ENCODE measurements around the gene RALGAPA2.
"Not testable (repeated sequence)": the region's sequence is repeated elsewhere in the genome, so short reads cannot be mapped to it uniquely, and the experiment has no call there.

The RALGAPA2 gene

GRCh38 chr20:20567712-20568111 is 144.7 kb downstream of the RALGAPA2 start:
- DNase-seq: no peak

- no peak for DNase-seq
Observed at GRCh38 chr20:20566516-20566915, 145.9 kb downstream of the RALGAPA2 start.

DNA sequence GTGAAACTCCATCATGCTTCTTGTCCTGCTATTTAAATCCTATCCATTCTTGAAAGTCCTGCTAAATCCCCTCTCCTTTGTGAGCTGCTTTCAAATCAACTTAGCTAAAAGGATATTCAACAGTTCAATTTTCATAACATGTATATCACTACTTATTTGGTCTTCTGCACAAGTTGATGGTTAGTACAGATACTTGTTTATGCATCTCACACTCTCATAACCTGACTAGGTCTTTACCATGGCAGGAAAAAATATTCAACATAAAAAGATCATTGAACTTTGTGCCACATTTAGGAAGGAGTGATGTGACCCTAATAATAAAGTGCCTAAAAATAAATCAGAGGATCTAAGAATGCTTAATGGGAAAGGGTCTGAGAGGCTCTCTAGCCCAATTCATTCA is 148.2 kb downstream of the RALGAPA2 start:
- no peak for DNase-seq

- no peak for DNase-seq
Observed at GRCh38 chr20:20562507-20562906, 149.9 kb downstream of the RALGAPA2 start.

DNA sequence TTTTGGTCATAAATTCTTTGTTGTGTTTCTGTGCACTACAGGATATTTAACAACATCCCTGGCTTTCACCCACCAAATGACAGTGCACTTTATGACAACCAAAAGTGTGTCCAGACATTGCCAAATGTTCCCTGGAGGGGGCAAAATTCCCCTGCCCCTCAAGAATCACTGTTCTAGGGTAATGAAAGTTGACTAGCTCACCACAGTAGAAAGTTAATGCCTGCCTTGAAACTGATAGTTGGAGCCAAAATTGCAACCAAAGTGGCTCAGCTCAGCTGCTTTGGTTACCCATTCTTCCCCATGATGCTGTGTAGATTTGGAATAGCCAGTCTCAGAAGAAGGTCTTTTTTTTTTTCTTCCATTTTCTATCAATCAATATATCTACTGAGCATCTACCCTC is 150.6 kb downstream of the RALGAPA2 start:
- no peak for DNase-seq

GRCh38 chr20:20561172-20561571 is 151.3 kb downstream of the RALGAPA2 start:
- no peak for DNase-seq

DNA sequence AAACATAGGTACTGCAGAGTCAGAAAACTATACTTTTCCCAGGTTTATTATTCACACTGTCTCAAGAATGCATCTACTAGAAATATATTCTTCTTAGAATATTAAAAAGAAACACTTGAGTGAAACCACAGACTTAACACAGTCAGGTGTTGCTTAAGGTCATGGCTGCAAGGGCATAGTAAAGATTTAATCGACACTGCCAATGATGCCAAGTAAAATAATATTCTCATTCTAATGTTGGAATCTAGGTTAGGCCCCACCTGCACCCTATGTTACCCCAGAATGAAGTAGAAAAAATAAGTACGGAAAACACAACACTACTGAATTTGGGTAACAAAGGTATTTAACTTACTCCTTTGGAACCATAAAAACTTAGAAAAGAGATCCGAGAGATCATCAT is 155.0 kb downstream of the RALGAPA2 start:
- no peak for DNase-seq

- DNase-seq: no peak
Observed at GRCh38 chr20:20555838-20556237, 156.6 kb downstream of the RALGAPA2 start.

- no peak for DNase-seq
Observed at GRCh38 chr20:20554951-20555350, 157.5 kb downstream of the RALGAPA2 start.

- no peak for DNase-seq
Observed at GRCh38 chr20:20553541-20553940, 158.9 kb downstream of the RALGAPA2 start.

GRCh38 chr20:20552076-20552475 is 160.4 kb downstream of the RALGAPA2 start:
- no peak for DNase-seq

- DNase-seq: no peak
Observed at GRCh38 chr20:20551409-20551808, 161.0 kb downstream of the RALGAPA2 start.

DNA sequence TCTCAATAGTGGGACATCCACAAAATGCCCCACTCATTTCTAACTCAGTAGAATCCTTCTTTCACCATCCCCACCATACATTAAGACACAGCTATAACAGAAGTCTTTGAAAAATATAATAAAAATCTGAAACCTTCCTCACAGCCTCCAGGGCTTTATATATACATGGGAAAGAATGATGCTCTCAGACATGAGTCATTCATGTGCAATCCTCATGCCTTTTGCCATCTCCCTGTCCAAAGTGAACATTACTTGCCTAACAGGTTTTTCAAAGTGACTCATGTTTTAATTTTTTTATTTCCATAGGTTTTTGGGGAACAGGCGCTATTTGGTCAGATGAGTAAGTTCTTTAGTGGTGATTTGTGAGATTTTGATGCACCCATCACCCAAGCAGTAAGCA is 162.7 kb downstream of the RALGAPA2 start:
- DNase-seq: no peak

GRCh38 chr20:20549267-20549612 is 163.2 kb downstream of the RALGAPA2 start:
- DNase-seq: no peak

DNA sequence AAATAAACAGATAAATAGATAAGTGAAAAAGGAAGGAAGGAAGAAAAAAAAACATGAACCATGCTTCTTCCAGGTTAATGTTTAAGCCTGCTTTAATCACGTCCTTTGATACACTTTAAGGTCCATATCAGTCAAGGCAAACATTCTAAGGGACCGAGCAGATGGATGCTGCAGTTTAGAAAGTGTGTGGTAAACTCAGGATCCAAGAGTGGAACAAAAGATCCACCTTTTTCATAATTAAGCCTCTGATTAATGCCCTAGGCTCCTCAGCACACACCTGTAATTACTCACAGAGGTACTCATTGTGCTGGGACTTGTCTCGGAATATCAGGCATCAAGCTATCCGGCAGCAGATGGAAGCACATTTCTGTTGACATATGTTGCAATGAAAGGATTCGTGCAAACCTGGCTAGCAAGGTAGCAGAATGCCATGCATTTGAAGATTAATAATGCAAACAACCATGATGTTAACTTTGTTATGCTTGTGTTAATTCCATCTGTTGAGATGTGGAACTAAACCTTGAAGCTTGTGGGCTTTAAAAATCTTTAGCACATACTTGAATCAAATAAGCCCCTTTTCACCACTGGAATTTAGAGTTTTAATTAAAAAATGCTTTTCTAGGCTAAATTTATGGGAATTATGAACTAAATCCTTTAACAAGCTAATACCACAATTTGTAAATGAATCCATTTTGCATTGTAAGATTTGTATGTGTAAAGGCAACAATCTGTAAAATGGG is 163.7 kb downstream of the RALGAPA2 start:
- DNase-seq: no peak

GRCh38 chr20:20547876-20548266 is 164.6 kb downstream of the RALGAPA2 start:
- DNase-seq: no peak

DNA sequence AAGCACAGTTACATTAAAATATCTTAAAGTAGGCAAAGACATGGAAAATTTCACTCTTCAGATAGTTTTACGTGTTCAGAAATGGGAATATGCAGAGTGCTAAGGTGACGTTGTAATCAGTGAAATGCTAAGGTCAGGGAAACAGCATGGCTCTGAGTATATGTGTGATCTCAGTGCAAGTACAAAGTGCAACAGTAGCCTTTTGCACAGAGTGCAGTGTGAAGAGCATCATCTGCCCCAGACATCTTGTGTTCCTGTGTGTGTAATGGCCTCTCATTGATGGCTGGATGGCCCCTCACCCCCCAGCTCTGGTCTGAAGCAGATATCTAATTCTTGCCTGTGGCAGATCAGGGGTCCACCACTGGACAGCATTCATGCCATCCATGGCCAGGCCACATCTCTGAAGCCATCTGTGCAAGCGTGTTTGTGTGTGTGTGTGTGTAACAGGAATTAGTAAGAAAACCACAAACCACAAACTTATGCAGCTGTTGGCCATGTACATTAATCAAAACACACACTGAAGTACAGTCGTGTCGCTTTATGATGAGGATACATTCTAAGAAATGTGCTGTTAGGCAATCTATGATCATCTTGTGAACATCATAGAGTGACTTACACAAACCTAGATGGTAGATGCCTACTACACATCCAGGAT is 165.1 kb downstream of the RALGAPA2 start:
- no peak for DNase-seq

- DNase-seq: no peak
Observed at GRCh38 chr20:20546402-20546801, 166.0 kb downstream of the RALGAPA2 start.

DNA sequence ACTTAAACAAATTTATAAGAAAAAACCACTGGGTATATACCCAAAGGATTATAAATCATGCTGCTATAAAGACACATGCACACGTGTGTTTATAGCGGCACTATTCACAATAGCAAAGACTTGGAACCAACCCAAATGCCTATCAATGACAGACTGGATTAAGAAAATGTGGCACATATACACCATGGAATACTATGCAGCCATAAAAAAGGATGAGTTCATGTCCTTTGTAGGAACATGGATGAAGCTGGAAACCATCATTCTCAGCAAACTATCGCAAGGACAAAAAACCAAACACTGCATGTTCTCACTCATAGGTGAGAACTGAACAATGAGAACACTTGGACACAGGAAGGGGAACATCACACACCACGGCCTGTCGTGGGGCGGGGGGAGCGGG is 169.1 kb downstream of the RALGAPA2 start:
- not testable (repeated sequence) for DNase-seq

DNA sequence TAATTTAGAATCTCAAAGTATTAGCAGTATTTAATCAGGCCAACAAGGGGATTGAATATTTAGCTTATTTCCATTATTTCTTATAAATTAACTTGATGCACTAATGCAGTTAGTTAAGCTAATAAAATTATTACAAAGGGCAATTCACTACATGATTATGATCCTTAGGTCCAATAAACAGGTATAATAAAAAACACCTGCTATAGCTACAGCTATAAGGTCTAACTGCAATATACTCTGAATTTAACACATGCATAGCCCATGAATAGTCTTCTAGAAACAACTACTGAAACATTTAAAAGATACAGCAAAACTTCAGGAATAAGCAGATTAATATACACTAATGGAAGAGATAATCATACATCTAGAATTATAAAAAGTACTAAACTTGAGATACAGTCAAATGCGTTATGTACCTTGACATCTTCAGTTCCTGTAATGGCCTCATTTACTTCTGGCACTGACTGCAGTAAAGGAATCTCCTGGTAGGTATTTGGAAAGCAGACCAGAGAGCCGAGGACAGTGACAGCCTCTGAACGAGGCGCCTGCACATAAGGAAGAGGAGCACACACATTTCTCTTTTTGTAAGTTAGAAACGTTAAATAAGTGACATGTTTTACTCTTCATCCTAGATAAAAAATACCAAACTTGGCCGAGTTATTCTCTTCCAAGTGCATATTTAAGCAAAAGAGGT is 176.1 kb downstream of the RALGAPA2 start:
- no peak for DNase-seq

GRCh38 chr20:20535051-20535450 is 177.4 kb downstream of the RALGAPA2 start:
- DNase-seq: no peak

- no peak for DNase-seq
Observed at GRCh38 chr20:20531283-20531682, 181.2 kb downstream of the RALGAPA2 start.

GRCh38 chr20:20530428-20531151 is 181.9 kb downstream of the RALGAPA2 start:
- DNase-seq: no peak

DNA sequence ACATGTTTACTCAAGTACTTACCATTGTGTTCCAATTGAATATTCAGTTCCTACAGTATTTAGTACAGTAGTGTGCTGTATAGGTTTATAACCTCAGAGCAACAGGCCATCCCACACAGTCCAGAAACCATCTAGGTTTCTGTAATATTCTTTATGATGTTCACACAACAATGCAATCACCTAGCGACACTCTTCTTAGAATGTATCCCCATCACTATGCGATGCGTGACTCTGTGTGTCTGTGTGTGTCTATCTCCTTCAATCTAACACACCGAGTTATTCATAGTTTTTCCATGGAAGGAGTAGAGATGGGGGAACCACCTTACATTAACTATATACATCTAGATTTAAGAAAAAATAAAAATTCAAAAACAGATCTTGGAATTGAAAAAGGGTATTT is 182.8 kb downstream of the RALGAPA2 start:
- no peak for DNase-seq
